ENCODE data around the gene GNAT3. TPM values are rescaled to one million over a fixed set of nuclear protein-coding genes. Genes with fewer than 3 reads are reported as not detected.

The GNAT3 gene
- total RNA-seq, 1 donor from 2014 or later = not detected

DNA sequence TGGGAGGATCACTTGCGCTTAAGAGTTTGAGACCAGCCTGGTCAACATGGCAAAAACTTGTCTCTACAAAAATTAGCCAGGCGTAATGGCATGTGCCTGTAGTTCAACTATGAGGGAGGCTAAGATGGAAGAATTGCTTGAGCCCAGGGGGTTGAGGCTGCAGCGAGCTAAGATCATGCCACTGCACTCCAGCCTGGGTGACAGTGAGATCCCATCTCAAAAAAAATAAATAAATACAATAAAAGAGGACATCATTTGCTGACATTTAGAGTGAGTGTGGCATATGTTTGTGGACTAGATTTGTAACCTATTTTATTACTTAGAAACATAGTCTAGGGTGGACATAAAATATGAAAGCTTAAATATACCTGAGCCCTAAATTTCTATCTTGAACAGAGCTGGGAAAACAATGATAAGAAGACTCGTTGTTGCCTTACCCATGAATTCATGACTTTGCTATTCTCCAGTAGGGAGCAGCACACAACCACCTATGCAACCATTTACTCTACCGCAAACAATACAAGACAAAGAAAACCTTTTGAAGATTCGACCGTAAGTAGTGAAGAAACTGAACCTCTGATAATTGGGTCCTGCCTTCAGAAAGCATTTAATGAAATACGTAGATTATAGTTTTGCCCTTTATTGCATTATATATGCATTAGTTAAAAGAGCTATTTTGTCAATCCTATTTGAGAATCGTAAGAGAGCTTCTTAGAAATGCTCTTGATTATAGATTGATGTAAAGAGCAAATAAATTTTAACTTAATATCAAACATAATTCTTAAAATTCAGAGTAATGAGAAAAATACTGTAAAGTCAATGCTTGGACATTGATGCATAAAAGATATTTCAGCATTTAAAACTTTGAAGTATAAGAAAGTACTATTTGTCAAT lies 83.5 kb downstream of the GNAT3 start:
- H3K36me3 ChIP-seq (ENCODE audit: control insufficient read depth, insufficient read depth, low read length) = no peaks in the 10 kb centered on the region
- peak; percentile 64 for TF ChIP-seq CTCF (IDR thresholded peaks at IDR 0.05; ENCODE audit: insufficient read depth, low read length, poor library complexity, severe bottlenecking)
- no peak overlapping the region for H3K4me3 ChIP-seq (ENCODE audit: low read depth, low read length)
- H3K27me3 ChIP-seq (ENCODE audit: control insufficient read depth, insufficient read depth, low read length) = no peaks in the 10 kb centered on the region
- DNase-seq (ENCODE audit: low read depth) = peak; percentile 18

DNA sequence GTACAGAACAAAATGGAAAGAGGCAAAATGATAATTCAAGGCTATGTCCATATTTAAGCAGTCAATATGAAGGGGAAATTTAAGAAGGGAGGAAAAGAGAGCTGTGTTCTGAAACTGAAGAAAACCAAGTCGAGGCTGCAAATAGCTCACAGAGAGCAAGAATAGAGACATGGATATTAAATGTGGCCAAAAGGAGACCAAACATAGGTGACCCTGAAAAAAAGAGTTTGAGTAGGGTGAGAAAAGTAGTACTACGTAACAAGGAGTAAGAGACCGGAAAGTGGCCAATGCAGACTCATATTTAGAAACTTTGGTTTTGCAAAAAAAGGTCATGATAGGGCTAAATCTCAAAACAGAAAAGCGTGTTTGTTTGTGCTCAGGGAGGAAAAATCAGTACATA lies 84.6 kb downstream of the GNAT3 start:
- DNase-seq (ENCODE audit: low read depth) = no peak
- no peaks in the 10 kb centered on the region for H3K27me3 ChIP-seq (ENCODE audit: control insufficient read depth, insufficient read depth, low read length)
- H3K36me3 ChIP-seq (ENCODE audit: control insufficient read depth, insufficient read depth, low read length) = no peaks in the 10 kb centered on the region
- no peak for TF ChIP-seq CTCF (IDR thresholded peaks at IDR 0.05; ENCODE audit: insufficient read depth, low read length, poor library complexity, severe bottlenecking)
- no peak overlapping the region for H3K4me3 ChIP-seq (ENCODE audit: low read depth, low read length)

DNA sequence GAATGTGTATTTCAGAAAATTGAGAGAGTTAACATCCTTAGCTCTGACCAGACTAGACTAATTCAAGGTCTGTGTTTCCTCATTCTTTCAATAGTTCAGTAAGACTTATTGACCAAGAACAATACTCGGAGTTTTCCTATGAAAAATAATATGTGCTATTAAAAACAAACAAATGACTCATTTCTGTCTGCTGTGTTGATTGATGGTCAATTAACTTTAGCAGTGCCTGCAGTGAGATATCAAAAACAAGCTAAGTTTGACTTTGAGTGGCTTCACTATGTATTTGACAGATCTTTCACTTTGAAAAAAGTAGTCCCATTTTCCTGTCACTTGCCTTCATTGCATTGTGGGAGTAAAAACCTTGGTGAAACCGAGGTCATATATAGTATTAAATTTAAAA lies 91.0 kb downstream of the GNAT3 start:
- Histone ChIP-seq H3K4me3 (ENCODE audit: low read depth, low read length) (no peak overlapping the region), H3K36me3 (ENCODE audit: control insufficient read depth, insufficient read depth, low read length) (no peaks in the 10 kb centered on the region), H3K27me3 (ENCODE audit: control insufficient read depth, insufficient read depth, low read length) (no peaks in the 10 kb centered on the region)
- TF ChIP-seq CTCF (IDR thresholded peaks at IDR 0.05; ENCODE audit: insufficient read depth, low read length, poor library complexity, severe bottlenecking) = no peak
- no peak for DNase-seq (ENCODE audit: low read depth)

GRCh38 chr7:80417211-80417793 lies 94.6 kb downstream of the GNAT3 start:
- Histone ChIP-seq H3K27me3 (ENCODE audit: control insufficient read depth, insufficient read depth, low read length) (no peaks in the 10 kb centered on the region), H3K36me3 (ENCODE audit: control insufficient read depth, insufficient read depth, low read length) (no peaks in the 10 kb centered on the region), H3K4me3 (ENCODE audit: low read depth, low read length) (no peak overlapping the region)
- no peak for DNase-seq (ENCODE audit: low read depth)
- no peak for TF ChIP-seq CTCF (IDR thresholded peaks at IDR 0.05; ENCODE audit: insufficient read depth, low read length, poor library complexity, severe bottlenecking)

DNA sequence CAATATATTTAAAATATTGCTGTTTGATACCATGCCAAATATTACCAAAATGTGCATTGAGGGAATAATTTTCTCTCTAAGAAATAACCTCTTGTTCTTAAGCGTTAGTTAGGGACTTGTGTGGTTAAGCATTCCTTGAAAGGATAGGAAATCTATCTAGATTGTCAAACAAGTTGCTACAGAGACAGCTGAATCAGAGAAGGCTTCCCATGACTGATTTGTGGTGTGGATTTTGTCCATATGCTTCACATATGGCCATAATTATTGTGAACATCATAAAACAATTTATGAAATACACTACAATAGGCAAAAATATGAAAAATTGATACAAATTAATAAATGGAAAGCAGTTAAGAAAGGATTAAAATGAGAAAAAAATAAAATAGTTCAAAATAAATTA lies 96.3 kb downstream of the GNAT3 start:
- TF ChIP-seq CTCF (IDR thresholded peaks at IDR 0.05; ENCODE audit: insufficient read depth, low read length, poor library complexity, severe bottlenecking) = no peak

More for the DNA sequence above, 96.3 kb downstream of the GNAT3 start:
- no peak for DNase-seq (ENCODE audit: low read depth)
- no peak overlapping the region for H3K4me3 ChIP-seq (ENCODE audit: low read depth, low read length)
- no peaks in the 10 kb centered on the region for H3K36me3 ChIP-seq (ENCODE audit: control insufficient read depth, insufficient read depth, low read length)
- H3K27me3 ChIP-seq (ENCODE audit: control insufficient read depth, insufficient read depth, low read length) = no peaks in the 10 kb centered on the region

Data from kidney epithelial cell (primary cell).